OCI-LY7 (cell line): ENCODE results near the gene STMND1.

Experiments
- CTCF ChIP-seq: fragments of 200-600 bp; sonication (generic); conservative IDR thresholded peaks from 2 replicates; pipeline ENCODE4 v1.5.1; 2014; ENCODE audit warnings: mild to moderate bottlenecking, antibody characterized with exemption, low read length, moderate library complexity, mixed read lengths
- EZH2phosphoT487 ChIP-seq: fragments of 200-600 bp; sonication (generic); IDR thresholded peaks from 2 replicates; pipeline ENCODE4 v1.6.1; 2018; ENCODE audit warnings: low read depth, borderline replicate concordance, mild to moderate bottlenecking, mixed run types, antibody characterized with exemption, low read length, moderate library complexity, mixed read lengths

- no peak for TF ChIP-seq CTCF
- no peak for TF ChIP-seq EZH2phosphoT487
Observed at GRCh38 chr6:17103715-17104114, 1.9 kb downstream of the STMND1 start.
